H1 (cell line): ENCODE data around the gene MT1F.

Experiments
- CEBPB ChIP-seq: IDR thresholded peaks from 2 replicates; pipeline ENCODE4 v1.6.1; 2012; ENCODE audit warnings: low read depth, low read length
- CHD2 ChIP-seq: IDR thresholded peaks from 2 replicates; pipeline ENCODE4 v1.6.1; 2012; ENCODE audit warnings: low read length, improper control_type of control experiment
- GABPA ChIP-seq: IDR thresholded peaks from 2 replicates; pipeline ENCODE4 v1.6.1; 2011; ENCODE audit warnings: mild to moderate bottlenecking, low read length, moderate library complexity, borderline replicate concordance; ENCODE audit not compliant: insufficient read depth
- HDAC6 ChIP-seq: IDR thresholded peaks from one replicate; pipeline ENCODE4 v1.7.1; 2012; ENCODE audit warnings: low read depth, mild to moderate bottlenecking, inconsistent platforms, low read length, moderate library complexity
- POLR2AphosphoS5 ChIP-seq: IDR thresholded peaks from 2 replicates; pipeline ENCODE4 v1.6.1; 2011; ENCODE audit warnings: low read depth, low read length
- RAD21 ChIP-seq, 2 experiments: IDR thresholded peaks in 1 of 2; conservative IDR thresholded peaks in 1 of 2; 2 replicates each; pipeline ENCODE4 v1.6.1; 2011; ENCODE audit warnings: low read depth in 2 of 2, low read length in 2 of 2, improper control_type of control experiment in 1 of 2, inconsistent platforms in 1 of 2, mild to moderate bottlenecking in 1 of 2, moderate library complexity in 1 of 2
- SP2 ChIP-seq: IDR thresholded peaks from 2 replicates; pipeline ENCODE4 v1.6.1; 2012; ENCODE audit warnings: mild to moderate bottlenecking, low read length, inconsistent platforms
- ZNF274 ChIP-seq: IDR thresholded peaks from 2 replicates; pipeline ENCODE4 v1.7.0; 2012; ENCODE audit warnings: low read length, borderline replicate concordance; ENCODE audit errors: extremely low read depth
- TF ChIP-seq, protein P1 (sequence below), 3 experiments: IDR thresholded peaks; 1 replicate in 2 of 3; 2 replicates in 1 of 3; pipeline versions ENCODE4 v1.5.1 to v1.6.1; 2011; ENCODE audit warnings: low read length in 3 of 3, mild to moderate bottlenecking in 3 of 3, inconsistent platforms in 2 of 3, low read depth in 1 of 3, moderate library complexity in 1 of 3; ENCODE audit not compliant: insufficient read depth in 1 of 3; ENCODE audit errors: control extremely low read depth in 1 of 3
- TF ChIP-seq, protein P2 (sequence below): IDR thresholded peaks from 2 replicates; pipeline ENCODE4 v1.6.1; 2012; ENCODE audit warnings: inconsistent platforms

DNA sequence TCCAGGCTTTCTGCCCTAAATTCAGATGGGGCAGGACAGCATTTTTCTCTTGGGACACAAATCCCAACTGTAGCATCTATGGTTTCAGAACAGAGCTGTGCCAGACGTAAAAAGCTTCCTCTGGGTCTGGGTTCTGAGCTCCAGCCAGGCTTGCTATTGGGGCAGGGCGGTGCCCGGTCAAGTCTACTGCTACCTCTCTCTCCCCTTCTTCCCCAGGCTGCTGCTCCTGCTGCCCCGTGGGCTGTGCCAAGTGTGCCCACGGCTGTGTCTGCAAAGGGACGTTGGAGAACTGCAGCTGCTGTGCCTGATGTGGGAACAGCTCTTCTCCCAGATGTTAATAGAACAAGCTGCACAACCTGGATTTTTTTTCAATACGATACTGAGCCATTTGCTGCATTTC lies 24.2 kb upstream of the MT1F start:
- TF ChIP-seq, protein P1, sequence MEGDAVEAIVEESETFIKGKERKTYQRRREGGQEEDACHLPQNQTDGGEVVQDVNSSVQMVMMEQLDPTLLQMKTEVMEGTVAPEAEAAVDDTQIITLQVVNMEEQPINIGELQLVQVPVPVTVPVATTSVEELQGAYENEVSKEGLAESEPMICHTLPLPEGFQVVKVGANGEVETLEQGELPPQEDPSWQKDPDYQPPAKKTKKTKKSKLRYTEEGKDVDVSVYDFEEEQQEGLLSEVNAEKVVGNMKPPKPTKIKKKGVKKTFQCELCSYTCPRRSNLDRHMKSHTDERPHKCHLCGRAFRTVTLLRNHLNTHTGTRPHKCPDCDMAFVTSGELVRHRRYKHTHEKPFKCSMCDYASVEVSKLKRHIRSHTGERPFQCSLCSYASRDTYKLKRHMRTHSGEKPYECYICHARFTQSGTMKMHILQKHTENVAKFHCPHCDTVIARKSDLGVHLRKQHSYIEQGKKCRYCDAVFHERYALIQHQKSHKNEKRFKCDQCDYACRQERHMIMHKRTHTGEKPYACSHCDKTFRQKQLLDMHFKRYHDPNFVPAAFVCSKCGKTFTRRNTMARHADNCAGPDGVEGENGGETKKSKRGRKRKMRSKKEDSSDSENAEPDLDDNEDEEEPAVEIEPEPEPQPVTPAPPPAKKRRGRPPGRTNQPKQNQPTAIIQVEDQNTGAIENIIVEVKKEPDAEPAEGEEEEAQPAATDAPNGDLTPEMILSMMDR (IDR thresholded peaks at IDR 0.05; ENCODE audit: control extremely low read depth in 1 of 3, insufficient read depth in 1 of 3, low read depth in 1 of 3, low read length in 3 of 3) = no peak
- TF ChIP-seq SP2 (no peak), ZNF274 (no peak), CEBPB (no peak), GABPA (no peak), POLR2AphosphoS5 (no peak), RAD21 (IDR thresholded peaks at IDR 0.05 in 1 of 2, conservative IDR thresholded peaks at IDR 0.05 in 1 of 2; ENCODE audit: low read depth in 2 of 2, low read length in 2 of 2) (no peak), CHD2 (no peak), HDAC6 (no peak)
- TF ChIP-seq, protein P2, sequence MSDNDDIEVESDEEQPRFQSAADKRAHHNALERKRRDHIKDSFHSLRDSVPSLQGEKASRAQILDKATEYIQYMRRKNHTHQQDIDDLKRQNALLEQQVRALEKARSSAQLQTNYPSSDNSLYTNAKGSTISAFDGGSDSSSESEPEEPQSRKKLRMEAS = no peak
